AG09309 (cell line): ENCODE data around the gene FOXP1.

Experiments
- DNase-seq: peaks from one replicate; pipeline ENCODE4 v3.0.0-alpha.2; 2010; ENCODE audit warnings: low read depth
- H3K4me3 ChIP-seq: 2 replicates; pipeline ENCODE4 v1.5.1; 2011; ENCODE audit warnings: mild to moderate bottlenecking, low read depth, low read length, moderate library complexity; ENCODE audit not compliant: control insufficient read depth
- CTCF ChIP-seq: IDR thresholded peaks from 2 replicates; pipeline ENCODE4 v1.5.1; 2011; ENCODE audit warnings: mild to moderate bottlenecking, low read depth, low read length, inconsistent platforms; ENCODE audit not compliant: insufficient read depth, control insufficient read depth; ENCODE audit errors: missing control alignments

Gene FOXP1

GRCh38 chr3:71207632-71208031, 375.9 kb downstream of the FOXP1 start:
- H3K4me3 ChIP-seq: no peak overlapping the region
- no peak for TF ChIP-seq CTCF
- no peak for DNase-seq

GRCh38 chr3:71206305-71207165, 377.0 kb downstream of the FOXP1 start:
- TF ChIP-seq CTCF: no peak
- H3K4me3 ChIP-seq: no peak overlapping the region
- no peak for DNase-seq

- no peak for DNase-seq
- no peak overlapping the region for H3K4me3 ChIP-seq
- TF ChIP-seq CTCF: no peak
Observed at GRCh38 chr3:71203727-71204488, 379.6 kb downstream of the FOXP1 start.

- no peak for DNase-seq
- H3K4me3 ChIP-seq: no peak overlapping the region
- no peak for TF ChIP-seq CTCF
Observed at GRCh38 chr3:71202848-71203533, 380.5 kb downstream of the FOXP1 start.

- TF ChIP-seq CTCF: no peak
- no peak overlapping the region for H3K4me3 ChIP-seq
- no peak for DNase-seq
Observed at GRCh38 chr3:71201939-71202338, 381.6 kb downstream of the FOXP1 start.

- no peak for DNase-seq
- no peak for TF ChIP-seq CTCF
- no peak overlapping the region for H3K4me3 ChIP-seq
Observed at GRCh38 chr3:71197841-71198565, 385.5 kb downstream of the FOXP1 start.
